ENCODE data around the gene KRT77.

- TF ChIP-seq CTCF (IDR thresholded peaks at IDR 0.05; ENCODE audit: low read depth, low read length) (no peak), EZH2phosphoT487 (IDR thresholded peaks at IDR 0.05; ENCODE audit: low read depth) (no peak)
Observed at GRCh38 chr12:52699960-52700359, 3.4 kb downstream of the KRT77 start.

Data from OCI-LY3 (cell line).